Breast epithelium (tissue), 3 donors: ENCODE results near the gene TBCCD1.

Source experiments
- POLR2A ChIP-seq: fragments of 450-650 bp; IDR thresholded peaks from one replicate; pipeline ENCODE4 v1.6.1; 2016; ENCODE audit warnings: antibody characterized with exemption, mild to moderate bottlenecking, moderate library complexity
- POLR2AphosphoS5 ChIP-seq, 3 donors: sonication (generic); formaldehyde crosslinking; IDR thresholded peaks; one replicate each; pipeline ENCODE4 v1.6.1; 2017; ENCODE audit warnings: antibody characterized with exemption in 3 of 3
- TF ChIP-seq, protein P1 (sequence below), 3 donors: fragments of 450-650 bp; IDR thresholded peaks; one replicate each; pipeline ENCODE4 v1.5.1; 2016 to 2017; ENCODE audit warnings: antibody characterized with exemption in 3 of 3, mild to moderate bottlenecking in 3 of 3, moderate library complexity in 3 of 3

DNA sequence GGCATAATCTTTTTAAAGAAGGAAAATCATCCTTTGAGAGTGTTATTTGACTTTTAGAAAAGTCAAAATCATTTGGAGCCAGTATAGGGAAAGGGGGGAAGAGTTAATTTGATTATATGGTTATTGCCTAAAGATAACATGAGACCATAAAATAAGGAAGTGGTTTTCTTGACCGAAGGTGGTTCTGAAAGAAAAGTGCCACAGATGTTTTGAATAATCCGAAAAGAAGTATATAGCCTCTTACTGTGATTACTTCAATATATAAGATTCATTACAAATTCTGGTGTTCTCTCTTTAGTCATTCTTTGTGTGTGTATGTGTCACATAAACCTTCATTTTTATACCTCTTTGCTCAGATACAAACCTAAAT is 4.5 kb upstream of the TBCCD1 start:
- TF ChIP-seq POLR2AphosphoS5 (IDR thresholded peaks at IDR 0.05) (no peak), POLR2A (no peak)
- TF ChIP-seq, protein P1, sequence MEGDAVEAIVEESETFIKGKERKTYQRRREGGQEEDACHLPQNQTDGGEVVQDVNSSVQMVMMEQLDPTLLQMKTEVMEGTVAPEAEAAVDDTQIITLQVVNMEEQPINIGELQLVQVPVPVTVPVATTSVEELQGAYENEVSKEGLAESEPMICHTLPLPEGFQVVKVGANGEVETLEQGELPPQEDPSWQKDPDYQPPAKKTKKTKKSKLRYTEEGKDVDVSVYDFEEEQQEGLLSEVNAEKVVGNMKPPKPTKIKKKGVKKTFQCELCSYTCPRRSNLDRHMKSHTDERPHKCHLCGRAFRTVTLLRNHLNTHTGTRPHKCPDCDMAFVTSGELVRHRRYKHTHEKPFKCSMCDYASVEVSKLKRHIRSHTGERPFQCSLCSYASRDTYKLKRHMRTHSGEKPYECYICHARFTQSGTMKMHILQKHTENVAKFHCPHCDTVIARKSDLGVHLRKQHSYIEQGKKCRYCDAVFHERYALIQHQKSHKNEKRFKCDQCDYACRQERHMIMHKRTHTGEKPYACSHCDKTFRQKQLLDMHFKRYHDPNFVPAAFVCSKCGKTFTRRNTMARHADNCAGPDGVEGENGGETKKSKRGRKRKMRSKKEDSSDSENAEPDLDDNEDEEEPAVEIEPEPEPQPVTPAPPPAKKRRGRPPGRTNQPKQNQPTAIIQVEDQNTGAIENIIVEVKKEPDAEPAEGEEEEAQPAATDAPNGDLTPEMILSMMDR (IDR thresholded peaks at IDR 0.05), result no peak
